Measurements from ENCODE around the gene FBXL14.

FBXL14 gene

DNA sequence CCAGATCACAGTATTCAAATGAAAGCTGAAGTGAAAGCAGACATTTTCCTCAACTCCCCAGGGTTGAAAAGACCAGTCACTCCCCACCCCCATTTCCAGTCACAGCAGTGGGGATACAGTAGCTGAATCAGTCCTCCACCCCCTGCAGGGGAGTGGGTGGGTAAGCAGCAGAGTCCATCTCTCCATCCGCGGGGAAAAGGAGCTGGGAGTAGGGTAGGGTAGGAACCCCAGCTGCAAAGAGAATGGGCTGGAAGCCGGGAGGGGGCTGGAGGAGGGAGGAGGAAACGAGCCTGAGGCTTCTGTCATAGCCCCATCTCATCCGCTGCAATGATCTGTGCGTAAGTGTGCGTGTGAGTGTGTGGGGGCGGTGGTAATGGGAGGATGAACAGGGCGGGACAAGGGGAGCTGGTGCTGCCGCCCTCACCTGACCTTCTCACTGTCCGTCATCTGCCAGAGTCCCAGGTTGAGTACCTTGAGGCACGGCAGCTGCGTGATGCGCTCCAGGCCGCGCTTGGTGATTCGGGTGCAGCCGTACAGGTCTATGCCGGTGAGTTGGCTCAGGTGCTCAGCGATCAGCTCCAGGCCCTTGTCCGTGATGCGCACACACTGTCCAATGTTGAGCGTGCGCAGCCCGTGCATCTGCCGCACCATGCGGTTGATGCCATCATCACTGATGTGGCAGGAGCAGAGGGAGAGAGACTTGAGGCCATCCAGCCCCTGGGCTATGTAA is 1.8 kb downstream of the FBXL14 start:
- peak; percentile 62 to 66 for DNase-seq

DNA sequence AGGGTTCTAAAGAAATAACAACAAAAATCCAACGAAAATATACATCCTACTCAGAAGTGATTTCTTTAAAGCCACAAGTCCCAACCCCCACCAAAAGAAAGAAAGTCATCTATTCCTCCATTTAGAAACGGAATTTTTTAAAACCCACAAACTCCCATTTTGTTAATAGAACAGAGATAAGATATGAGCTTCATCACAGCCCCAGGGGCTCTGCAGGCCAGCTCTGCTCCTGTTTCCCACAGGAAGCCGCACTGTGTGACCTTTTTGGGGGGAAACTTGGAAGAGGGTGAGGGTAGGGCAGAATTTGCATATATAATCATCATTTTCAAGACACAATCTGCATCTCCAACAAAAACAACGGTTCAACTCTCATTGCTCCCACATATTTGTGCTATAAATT is 2.8 kb downstream of the FBXL14 start:
- DNase-seq: no peak

DNA sequence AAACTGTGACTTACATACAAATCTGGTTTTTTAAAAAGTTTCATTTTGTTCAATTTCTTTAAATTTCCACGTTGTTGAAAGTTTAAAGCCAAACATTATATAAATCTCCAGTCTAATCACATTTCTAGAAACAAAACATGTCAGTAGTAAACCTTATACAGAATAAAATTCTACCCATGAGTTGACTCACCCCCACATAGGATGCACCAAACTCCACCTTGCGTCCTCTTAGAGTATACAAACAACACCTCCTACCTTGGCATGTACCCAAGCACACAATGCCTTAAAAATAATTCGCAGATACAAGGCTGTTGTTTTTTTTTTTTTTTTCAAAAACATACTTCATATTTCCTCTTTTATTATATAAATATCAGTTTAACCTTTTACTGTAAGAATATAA is 3.3 kb downstream of the FBXL14 start:
- peak; percentile 33 to 48 for DNase-seq

DNA sequence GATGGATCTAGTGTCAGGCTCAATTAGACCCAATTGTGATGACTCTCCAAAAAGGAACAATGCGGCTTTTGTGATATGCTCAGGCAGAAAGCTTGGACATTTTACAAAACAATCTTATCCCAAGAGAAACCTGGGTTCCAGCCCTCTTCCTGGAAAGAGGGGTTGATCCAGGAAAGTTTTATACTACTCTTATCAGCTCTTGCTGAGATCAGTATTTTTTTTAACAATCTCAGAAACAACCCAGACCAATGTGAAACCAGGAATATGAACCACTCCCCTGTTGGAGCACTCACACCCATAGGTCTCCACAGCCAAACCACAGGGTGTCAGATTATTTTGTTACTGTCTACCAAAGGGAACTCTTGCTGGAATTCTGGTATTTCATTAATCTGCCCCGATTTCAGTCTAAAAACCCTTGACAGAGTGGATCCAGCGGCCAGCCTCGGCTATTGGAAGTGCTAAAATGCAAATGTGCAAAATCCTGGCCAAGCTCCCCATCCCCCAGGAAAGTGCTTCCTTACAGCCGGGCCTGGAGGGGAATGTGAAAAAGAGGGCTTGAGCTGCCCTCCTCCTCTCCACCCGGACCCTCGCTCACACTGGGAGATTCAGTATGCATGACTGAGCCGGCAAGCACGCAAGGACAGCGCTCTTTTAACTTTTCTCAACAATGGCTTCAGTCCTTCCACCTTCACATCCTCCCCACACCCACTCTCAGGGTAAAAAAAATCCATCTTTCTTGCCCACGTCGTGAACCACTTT is 4.0 kb downstream of the FBXL14 start:
- no peak for DNase-seq

DNA sequence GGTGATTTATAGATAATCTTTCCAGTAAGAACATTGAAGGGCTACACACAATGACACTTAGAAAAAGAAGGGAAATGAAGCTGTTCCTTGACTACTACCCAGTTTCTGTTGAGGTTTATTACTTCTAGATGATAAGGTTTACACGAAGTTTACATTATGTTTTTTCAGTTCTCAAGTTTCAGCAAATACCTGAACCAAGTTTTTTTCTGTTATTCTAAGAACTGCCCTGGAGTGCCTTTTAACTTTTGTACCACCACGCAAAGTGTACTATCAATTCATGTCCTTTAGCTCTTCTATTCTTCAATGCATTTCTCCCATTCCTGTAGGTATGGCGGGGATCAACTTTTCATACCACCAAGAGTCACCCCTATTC is 5.8 kb downstream of the FBXL14 start:
- no peak for DNase-seq

DNA sequence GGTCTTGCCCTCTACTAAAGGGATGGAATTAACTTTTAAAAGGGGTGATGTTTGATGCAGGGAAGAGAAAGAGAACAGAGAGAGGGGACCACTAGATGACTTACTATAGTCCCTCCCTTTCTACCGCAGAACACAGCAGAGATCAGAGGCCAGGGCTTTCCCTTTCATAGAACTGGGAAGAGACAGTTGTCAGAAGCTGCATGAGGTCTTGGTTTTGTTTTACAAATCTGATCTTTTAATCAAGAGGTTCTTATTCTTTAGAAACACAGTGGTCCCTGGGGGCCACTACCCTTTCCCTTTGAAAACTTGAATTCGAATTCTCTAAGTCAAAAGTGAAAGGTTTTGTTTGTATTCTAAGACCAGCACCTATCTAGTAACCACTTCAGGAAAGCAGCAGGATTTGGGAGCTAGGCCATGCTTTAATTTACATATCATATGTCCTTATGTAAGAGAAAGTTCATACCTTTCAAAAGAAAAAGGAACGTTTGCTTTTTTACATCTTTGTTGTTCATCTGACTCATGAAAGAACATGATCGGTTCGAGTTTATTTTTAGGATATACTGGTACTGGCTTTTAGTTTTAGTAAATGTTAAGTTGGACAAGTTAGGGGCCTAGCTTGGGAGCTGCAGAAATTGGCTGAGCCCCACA is 6.3 kb downstream of the FBXL14 start:
- DNase-seq: no peak

DNA sequence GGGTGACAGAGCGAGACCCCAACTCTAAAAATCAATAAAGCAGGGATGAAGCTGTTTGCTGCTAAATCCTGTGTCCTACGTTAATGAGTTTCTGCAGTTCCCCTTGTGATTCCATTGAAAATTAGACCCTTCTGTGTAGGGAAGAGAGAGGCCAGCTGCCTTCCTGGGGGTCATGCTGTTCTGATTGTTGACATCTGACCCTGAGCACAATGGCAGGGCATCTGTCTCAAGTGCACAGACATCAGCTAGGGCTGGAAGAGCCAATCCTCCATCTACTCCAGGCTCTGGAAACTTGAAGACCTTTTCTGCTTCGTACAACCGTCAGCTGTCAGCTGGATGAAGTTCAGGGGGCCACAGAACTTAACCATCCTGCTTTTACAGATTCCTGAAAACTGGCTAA is 10.1 kb downstream of the FBXL14 start:
- DNase-seq: no peak

DNA sequence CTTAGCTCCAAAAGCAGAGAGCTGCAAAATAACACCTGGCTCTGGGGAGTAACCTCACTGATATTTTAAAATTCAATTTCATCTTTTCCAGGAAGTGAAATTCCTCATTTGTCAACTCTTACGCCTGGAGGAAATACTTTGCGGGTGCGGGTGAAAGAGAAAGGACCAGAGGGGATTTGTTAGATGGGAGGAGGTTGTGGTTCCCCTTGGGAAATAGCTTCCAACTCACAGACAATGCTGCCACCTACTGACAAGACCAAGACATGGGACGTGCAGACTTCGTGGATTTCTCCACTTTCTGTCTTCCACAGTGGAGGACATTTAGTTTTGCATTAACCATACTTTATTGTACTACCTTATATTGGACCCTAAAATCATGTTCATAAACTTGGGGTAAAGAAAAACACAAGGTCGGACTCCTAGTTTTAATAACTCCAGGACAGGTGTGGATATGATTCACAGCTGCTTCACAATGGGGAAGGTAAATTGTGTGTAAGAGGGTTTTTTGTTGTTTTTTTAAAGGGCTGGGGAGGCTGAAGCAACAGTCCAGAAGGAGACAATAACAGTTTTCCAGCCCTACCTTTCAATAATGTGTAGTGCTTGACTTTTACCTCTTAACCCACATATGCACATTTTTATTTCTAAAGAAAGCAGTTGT is 10.8 kb downstream of the FBXL14 start:
- peak; percentile 57 to 76 for DNase-seq

DNA sequence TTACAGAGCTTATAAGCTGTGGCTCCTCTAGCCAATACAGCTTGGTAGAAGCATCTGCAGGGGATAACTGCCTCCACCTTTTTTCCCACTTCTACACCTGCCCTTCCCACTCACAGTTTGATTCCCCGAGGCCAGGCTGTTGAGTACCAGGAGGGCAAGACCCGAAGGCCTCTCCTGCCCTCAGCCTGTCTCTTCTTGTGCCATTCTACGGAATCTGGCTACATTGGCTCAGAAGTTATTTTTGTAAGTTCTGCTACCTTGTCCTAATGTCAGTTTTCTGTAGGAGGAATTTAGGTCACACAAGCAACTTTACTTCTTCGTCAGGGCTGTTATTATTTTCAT is 11.7 kb downstream of the FBXL14 start:
- DNase-seq: no peak

DNA sequence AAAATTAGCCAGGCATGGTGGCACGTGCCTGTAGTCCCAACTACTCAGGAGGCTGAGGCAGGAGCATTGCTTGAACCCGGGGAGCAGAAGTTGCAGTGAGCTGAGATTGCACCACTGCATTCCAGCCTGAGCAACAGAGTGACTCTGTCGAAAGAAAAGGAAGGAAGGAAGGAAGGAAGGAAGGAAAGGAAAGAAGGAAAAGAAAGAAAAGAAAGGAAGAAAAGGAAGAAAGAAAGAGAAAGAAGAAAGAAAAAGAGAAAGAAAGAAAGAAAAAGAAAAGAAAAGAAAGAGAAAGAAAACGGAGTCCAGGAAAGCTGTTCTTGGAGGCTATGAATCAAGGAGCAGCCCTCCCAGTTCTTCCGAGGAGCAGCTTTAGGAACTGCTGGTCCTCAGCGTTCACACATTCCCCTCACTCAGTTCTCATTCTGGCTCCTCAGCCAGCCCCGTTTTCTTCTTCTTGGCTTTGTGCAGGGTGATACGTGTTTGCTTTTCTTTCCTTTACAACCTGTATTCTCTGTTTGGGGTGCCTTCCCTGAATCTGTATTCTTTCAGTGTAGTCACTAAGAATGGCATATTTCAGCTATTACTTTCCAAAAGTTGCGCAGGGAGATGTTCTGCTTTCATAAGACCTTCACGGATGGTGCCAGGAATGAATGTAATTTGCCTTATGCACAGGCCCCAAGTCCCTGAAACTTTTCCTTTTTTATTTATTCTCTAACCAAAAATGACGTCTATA is 12.2 kb downstream of the FBXL14 start:
- DNase-seq: no peak

DNA sequence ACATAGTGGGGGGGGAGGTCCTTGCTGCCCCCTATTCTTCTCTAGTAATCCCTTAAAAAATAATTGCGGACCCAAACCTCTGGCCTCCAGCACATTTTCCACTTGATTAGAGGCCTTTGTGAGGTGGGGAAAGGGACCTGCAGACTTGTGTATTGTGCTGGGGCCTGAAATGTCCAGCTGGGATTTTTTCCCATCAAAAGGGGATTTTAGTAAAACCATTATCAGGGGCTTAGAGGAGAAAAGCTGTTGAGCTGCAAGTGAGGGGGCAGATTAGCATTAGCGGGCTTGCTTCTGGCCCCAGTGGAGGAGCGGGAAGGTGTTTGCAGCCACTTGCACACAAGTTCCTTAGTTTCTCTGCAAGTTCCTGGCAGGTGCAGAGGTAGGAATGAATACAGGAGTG is 13.9 kb downstream of the FBXL14 start:
- no peak for DNase-seq

DNA sequence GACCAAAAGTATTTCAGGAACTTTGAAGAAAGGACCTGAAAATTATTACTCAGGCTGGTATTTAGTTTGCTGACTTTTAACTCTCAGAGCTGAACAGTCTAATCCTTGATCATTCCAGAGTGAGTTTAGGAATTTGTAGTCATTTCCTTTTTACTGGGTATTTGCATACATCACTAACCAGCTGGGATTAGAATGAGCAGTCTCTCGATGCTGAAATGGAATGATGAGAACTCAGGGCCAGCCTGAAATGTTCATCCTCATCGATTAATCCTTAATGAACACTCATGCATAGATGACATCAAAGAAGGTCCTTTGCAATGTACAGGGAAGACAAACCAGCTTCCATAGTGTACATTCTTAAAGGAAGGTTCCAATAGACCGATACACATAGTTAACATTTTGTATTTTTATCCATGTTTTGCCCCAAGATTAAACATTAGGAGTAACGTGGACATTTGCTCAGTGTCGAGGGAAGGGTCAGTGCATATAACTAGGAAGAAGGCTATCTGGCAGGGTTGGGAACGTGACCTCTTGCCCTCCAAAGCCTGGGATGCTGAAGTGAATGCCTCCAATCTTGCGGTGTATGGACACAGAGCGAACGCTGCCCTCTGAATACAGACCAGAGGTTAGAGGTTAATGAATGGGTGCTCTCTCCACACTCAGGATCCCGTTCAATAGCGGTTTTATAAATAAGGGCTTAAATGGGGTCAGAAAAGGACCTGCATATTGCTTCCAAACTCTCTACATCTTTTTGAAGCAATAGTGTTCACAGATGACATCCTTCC is 14.5 kb downstream of the FBXL14 start:
- no peak for DNase-seq

DNA sequence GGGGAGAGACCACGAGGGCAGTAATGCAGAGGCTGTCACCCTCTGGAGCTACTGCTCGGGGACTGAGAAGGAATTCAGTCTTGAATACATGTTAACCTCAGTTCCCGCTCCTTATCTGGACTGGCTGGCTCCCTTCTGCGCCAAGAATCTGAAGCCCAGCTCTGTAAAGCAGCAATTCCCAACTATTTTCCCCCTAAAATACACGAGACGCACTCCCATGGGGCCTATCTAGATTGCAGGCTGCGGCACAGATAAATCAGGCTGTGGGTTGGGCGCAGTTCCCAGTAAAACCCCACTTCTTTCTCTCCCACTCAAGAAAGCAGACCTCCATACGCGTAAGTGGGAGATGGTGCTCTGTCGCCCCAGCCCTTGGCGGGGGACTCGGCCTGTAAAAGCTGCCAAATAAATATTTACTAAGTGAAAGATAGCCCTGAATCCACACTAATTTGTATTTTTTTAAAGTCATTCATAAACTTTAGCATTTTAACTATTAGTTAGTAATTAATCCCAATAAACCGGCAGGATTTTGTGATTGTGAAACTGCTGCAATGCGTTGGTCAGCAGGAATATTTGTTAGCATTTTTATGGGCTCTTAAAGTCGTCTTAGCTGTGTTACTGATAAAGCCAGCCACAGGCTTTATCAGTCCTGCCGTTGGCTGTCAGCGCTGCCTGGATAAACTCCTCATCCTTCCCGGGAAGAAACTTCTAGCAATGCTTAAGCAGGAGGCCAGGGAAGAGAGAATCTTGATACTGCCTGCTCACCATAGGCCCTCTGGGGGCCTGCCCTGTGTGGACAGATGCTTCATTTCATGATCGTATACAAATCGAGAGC is 17.8 kb downstream of the FBXL14 start:
- DNase-seq: no peak

DNA sequence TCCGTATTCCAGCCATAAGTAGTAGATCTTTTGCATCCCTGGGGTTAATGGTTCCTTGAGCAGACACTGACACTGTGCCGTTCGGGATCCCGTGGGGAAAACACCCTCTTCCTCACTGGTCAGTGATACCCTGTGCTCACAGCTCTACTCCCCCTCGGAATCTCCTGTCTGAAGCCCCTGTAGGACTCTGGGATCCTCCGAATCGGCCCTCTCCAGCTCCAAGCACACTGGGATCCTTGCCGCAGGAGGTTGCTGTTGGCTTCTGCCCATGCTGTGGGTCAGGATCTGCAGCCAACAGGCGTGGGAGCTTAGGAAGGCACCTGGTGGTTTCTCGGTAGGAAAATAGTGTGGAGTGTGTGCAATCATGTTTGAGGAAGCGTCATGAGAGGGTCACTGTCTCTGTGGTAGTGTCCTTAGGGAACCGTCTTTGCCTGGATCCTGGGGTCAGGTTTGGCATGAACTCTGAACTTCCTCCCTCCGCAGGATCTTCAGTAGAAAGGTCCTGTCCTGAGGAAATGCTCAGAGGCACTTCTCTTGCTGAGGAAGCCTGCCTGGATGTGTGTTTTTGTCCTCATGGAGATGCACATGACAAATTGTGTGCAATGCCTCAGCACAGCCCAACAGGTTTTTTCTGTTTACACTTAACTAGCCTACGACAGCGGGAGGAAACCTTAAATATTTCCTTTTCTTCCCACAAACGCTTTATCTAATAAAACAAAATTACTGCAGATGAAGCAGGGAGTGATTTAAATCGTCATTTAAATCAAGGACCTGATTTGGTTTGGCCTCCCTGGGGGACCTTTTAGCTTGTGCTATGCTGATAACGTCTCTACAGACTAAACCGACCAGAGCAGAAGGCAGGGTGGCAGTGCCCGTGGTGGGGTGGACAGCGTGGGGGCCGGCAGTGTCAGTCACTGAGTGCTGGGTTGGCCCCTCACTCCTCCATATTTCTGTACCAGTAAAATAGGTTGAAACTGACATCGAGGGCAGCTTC is 18.7 kb downstream of the FBXL14 start:
- no peak for DNase-seq

DNA sequence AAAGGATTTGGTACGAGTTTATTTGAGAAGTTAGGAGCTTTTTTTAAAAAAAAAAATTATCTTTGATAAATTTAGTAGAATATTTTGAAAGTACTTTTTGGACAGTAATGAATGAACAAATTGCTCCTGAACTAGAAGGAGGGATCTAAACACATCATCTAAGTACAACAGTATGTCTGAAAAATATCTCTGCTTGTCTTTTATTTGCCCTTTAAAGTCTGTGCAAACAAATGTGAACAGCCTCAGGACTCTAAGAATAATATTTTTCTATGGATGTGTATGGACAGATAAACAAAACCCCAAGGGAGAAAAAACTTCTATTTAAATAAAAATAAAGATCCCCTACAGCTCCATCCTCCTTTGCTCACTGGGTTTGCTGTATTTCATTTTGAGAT is 19.5 kb downstream of the FBXL14 start:
- no peak for DNase-seq

DNA sequence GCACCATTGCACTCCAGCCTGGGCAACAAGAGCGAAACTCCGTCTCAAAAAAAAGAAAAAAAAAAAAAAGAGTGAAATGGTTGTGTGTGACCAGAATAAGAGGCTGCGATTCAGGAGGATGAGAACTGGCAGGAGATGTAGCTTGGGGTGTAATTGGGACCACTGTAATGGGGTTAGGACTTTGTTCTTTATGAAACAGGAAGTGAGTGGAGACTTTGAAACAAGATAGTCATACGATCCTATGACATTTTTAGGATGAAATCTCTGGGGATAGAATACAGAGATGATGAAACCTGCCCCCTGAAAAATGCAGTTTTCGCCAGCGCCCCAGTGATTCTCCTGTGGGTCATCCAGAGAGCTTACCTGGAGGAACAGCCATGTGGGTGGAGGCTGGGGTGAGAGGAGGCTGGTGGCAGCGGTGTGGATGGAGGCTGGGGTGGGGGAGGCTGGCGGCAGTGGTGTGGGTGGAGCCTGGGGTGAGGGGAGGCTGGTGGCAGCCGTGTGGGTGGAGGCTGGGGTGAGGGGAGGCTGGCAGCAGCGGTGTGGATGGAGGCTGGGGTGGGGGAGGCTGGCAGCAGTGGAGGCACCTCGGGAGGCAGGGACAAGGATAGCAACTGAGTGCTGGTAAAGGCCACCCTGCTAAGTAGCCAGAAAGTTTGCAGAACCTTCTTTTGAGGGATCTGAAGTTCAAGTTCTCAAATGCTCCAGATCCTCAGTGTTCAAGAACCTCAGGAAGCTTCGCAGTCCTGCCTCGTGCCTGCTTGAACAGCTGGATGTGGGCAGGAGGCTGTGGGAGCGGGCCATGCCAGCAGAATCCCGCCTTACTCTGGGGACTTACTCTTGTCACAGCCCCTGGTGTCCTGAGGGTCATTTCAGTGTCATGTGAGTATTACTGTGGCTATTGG is 20.2 kb downstream of the FBXL14 start:
- no peak for DNase-seq

DNA sequence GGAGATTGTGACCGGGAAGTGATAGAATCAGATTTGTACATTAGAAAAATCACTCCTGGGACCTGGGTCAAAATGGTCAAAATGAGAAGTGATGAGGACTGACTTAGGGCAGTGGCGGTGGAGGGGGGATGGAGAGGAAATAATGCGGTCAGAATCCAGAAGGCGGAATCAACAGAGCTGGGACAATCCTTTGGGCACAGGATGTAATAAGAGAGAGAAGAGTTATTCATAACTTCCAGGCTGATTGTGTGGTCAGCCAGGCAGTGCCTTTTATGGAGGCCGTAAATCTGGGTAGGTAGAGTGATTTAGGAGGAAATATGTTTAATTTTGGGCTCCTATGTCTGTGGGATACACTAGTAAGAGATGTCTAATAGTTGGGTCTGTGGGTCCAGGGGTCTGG is 21.6 kb downstream of the FBXL14 start:
- DNase-seq: no peak

DNA sequence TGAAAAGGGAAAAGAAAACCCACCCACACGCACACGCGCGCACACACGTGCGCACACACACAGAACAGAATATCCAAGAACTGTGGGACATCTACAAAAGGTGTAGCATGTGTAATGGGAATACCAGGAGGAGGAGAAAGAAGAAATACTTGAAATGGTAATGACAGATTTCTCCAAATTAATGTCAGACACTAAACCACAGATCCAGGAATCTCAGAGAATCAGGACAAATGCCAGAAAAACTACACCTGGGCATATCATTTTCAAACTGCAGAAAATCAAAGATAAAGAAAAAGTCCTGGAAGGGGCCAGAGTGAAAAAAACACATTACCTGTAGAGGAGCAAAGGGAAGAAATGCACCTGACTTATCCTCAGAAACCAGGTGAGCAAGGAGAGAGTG is 26.5 kb downstream of the FBXL14 start:
- DNase-seq: no peak

Data from activated CD4-positive, alpha-beta T cell treated with anti-CD3 and anti-CD28 coated beads for 4 hours (primary cell).